ENCODE results near the gene FAM83F.
"Not testable (repeated sequence)": the region's sequence is repeated elsewhere in the genome, so short reads cannot be mapped to it uniquely, and the experiment has no call there.

The FAM83F gene

DNA sequence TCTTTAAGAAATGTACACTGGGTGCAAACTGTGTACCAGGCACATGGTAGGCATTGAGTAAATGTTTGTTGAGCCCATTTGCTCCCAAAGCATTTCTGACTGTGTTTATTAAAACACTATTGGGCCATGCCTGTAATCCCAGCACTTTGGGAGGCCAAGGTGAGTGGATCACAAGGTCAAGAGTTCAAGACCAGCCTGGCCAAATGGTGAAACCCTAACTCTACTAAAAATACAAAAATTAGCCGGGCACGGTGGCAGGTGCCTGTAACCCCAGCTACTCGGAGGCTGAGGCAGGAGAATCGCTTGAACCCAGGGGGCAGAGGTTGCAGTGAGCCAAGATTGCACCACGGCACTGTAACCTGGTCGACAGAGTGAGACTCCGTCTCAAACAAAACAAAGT is 1.9 kb upstream of the FAM83F start:
- not testable (repeated sequence) for DNase-seq (ENCODE audit: low read depth, low spot score)

GRCh38 chr22:39994041-39994565 is 651 bp upstream of the FAM83F start:
- no peak for DNase-seq (ENCODE audit: low read depth, low spot score)

- no peak for DNase-seq (ENCODE audit: low read depth, low spot score)
Observed at GRCh38 chr22:39995393-39996252, 869 bp downstream of the FAM83F start.

GRCh38 chr22:39996732-39997131 is 2.0 kb downstream of the FAM83F start:
- DNase-seq (ENCODE audit: low read depth, low spot score): no peak

DNA sequence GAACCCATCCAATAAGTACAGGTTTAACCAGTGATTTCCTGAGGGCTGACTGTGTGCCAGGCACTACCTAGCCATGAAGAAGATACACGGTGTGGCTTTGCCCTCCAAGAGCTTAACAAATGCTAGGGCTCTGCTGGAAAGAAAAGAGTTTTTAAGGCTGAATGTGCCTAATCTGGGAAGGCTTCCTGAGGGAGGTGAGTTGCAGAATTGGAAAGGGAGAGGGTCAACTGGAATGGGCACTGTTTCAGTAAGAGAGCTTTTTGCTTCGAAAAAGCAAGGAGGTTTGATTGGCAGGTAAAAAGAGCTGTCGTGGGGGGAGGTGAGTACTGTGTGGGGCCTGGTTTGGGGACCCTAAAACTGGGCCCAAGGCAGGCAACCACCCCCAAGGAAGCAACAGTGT is 2.7 kb downstream of the FAM83F start:
- no peak for DNase-seq (ENCODE audit: low read depth, low spot score)

- DNase-seq (ENCODE audit: low read depth, low spot score): peak; percentile 35
Observed at GRCh38 chr22:39997939-39998726, 3.4 kb downstream of the FAM83F start.

DNA sequence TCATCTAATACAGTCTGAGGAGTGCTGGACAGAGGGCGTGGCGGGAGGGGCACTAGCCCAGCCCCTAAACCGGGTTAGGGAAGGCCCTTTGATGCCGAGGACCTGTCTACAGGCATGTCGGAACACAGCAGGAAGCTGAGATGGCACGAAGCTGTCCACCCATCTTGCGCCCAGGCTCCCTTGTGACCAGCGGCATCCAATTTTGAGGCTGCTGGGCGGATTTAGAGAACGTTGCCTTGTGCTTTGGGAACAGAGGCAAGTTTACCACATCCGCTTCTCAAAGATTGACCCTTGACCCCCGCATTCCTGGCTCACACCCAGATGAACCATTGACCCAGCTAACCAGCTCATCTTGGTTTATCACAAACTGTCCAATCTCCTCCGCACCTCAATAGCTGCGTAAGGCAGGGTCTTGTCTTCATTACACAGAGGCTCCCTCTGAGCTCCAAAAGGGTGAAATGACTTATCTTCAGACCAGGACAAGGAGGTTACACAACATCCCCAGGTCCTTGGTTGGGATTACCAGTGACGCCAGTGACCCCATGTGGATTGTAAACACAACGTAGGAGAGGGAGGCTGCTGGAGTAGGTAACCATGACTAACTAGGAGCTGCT is 4.5 kb downstream of the FAM83F start:
- no peak for DNase-seq (ENCODE audit: low read depth, low spot score)

DNA sequence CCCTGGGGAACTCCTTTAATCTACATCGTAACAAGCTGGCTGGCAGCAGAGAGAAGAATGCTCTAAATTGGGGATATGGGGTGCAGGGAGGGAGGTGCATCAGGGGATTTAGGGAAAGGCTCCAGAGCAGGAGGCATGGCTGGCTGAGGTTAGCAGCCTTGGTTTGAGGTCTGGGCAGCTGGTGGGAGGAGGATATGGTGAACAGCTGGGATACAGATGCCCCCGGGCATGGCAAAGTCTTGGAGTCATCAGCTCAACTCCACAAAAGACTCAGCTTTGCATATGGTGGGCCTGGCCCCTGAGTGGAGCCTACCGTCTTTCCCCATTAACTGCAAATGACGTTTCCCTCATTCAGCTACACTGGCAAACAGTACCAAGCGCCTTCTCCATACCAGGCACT is 5.4 kb downstream of the FAM83F start:
- DNase-seq (ENCODE audit: low read depth, low spot score): no peak

GRCh38 chr22:40001106-40001505 is 6.4 kb downstream of the FAM83F start:
- DNase-seq (ENCODE audit: low read depth, low spot score): no peak

DNA sequence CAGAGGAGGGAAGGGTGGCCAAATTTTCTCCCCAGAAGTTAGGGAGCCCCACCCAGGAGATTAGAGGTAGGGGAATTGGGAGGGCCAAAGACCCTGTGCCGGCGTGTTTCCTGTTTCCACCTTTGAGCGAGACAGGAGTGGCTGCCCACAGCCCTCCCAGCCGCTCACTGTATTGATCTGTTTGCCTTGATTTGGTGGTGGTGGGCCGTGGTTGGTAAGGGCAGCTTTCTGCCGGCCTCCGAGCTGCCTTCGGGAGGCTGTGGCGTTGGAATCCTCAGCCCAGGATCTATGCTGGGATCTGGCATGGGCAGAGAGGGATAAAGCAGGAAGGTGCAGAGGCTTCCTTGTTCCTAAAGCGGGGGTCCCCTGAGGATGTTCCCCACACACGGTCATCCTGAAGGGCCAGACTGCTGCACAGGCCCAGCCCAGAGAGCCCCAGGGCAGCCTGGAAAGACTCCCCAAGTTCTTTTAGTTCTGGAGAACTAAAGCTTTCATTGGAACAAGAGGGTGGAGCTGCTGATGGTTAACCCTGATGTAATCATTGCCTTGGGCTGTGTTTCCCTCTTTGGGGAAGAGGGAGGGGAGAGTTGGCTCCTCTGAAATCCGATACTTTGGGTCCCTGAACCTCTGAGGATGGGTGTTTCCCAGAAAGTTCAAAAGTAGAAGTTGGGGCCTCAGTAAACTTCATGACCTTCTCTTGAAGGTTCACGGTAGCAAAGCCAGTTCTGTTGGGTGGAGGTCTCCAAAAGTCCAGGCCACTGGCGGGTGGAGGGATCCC is 7.2 kb downstream of the FAM83F start:
- DNase-seq (ENCODE audit: low read depth, low spot score): no peak

- DNase-seq (ENCODE audit: low read depth, low spot score): no peak
Observed at GRCh38 chr22:40002935-40003715, 8.4 kb downstream of the FAM83F start.

DNA sequence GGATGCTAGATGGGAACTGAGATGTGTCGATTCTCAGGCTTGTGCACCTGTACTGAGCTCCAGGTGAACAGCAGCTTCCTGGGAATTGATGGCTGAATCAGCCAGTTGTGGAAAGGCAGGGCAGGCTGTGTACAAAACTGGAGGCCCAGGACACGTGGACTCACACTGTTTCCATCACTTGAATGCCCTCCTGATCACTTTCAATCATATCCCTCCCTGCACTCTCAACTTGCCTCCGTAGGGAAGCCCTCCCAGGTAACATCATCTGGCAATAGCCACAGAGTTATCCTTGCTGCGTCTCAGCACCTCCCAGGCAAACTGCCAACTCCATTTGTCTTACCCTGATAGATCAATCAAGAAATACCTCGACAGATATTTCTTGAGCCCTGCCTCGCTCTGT is 10.1 kb downstream of the FAM83F start:
- DNase-seq (ENCODE audit: low read depth, low spot score): no peak

DNA sequence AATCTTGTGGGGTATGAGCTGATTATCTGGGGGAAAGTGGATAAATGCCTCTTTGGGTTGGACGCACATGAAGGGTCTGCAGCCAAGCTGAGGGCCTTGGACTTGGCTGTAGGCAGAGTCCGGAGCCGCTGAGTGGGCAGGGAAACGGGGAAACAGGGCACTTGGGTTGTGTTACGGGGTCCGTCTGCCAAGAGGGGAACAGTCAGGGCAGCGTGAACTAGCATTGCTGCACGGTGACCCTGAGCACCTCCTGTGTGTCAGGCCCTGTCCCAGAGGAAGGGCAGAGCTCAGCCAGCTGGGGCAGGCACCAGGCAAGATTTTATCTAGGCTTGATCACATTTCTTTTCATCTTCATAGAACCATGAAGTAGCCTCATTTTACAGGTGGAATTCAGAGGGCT is 11.9 kb downstream of the FAM83F start:
- DNase-seq (ENCODE audit: low read depth, low spot score): no peak

DNA sequence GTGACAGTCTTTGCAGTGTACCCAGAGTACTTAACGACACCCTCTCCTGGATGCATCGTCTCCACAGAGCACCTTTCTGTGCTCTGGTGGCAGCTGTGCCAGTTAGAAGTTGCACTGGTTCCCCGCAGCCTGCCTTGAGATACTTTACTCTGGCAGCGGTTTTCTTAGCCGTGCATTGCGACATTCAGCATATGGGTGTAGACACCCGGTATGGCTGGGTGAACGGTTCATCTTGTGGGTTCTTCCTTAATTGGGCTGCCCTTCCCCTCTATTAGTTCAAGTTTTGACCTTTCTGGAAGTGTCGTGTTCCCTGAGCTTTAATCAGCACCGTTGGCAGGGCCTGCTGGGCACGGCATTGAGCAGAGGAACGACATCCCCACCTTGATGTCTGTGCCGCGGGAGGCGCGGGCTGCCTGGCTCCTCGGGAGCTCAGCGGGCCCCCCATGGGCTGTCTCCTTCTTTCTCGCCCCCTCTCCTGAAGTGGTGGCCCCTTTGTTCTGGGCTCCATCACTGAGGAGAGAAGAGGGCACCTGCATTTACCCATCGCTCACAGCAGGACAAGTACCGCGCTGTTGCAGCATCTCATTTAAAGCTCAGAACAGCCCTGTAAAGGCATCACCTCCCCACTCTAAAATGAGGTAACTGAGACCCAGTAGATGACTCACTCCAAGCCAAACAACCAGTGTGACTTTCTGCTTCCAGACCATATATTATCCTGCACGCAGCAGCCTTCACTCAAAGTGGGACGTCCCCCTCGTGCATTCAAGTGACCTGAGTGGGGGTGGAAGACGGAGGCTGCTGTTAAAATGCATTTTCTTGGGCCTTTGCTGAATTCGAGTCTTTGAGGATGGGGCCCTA is 13.3 kb downstream of the FAM83F start:
- no peak for DNase-seq (ENCODE audit: low read depth, low spot score)

DNA sequence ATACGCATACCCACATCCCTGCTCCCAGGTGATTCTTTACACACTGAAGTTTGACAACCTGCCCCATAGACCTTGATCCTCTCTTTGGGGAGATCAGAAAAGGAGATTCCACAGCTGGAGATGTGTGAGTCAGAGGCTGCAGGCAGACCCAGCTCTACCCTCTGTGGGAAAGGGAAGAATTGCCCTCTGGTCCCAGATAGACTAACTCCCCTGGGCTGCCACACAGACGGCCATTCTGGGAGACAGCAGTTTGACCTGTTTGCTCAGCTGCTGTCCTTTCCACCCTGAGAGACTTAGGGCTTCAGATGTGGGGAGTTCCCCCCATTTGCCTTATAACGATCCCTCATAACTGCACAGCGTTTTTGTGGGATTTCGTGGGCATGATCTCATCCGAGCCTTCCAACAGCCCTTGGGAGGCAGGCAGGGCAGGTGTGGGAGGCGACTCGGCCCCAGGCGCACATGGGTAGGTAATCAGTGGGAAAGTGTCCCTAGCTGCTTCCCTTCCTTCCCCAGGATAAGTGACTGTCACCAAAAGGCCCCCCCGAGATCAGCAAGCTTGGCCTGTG is 14.1 kb downstream of the FAM83F start:
- no peak for DNase-seq (ENCODE audit: low read depth, low spot score)

- peak; percentile 12 for DNase-seq (ENCODE audit: low read depth, low spot score)
Observed at GRCh38 chr22:40009292-40009774, 14.6 kb downstream of the FAM83F start.

- DNase-seq (ENCODE audit: low read depth, low spot score): no peak
Observed at GRCh38 chr22:40009951-40010671, 15.4 kb downstream of the FAM83F start.

- DNase-seq (ENCODE audit: low read depth, low spot score): no peak
Observed at GRCh38 chr22:40010746-40011145, 16.0 kb downstream of the FAM83F start.

All from astrocyte of the hippocampus (primary cell).